ENCODE results near the gene PDZRN4. TPM values are rescaled to one million over a fixed set of nuclear protein-coding genes. Genes with fewer than 3 reads are reported as not detected.

Gene PDZRN4
- total RNA-seq, 2 donors from 2014 or later: 0.89 to 1.6 TPM

- Histone ChIP-seq H3K36me3 (no peaks in the 10 kb centered on the region), H3K9me3 (no peaks in the 10 kb centered on the region), H3K4me1 (no peaks in the 10 kb centered on the region), H3K27ac (no peak overlapping the region), H3K4me3 (no peak overlapping the region), H3K27me3 (no peaks in the 10 kb centered on the region)
- no peak for DNase-seq (ENCODE audit: low spot score)
- no peak for TF ChIP-seq CTCF (IDR thresholded peaks at IDR 0.05)
Measured at GRCh38 chr12:41556176-41556575, 368.1 kb downstream of the PDZRN4 start.

- Histone ChIP-seq H3K4me1 (no peaks in the 10 kb centered on the region), H3K27ac (no peak overlapping the region), H3K4me3 (no peak overlapping the region), H3K27me3 (no peaks in the 10 kb centered on the region), H3K36me3 (no peaks in the 10 kb centered on the region), H3K9me3 (no peaks in the 10 kb centered on the region)
- TF ChIP-seq CTCF (IDR thresholded peaks at IDR 0.05): no peak
- DNase-seq (ENCODE audit: low spot score): no peak
Measured at GRCh38 chr12:41557344-41557743, 369.2 kb downstream of the PDZRN4 start.

GRCh38 chr12:41558671-41559070 lies 370.6 kb downstream of the PDZRN4 start:
- Histone ChIP-seq H3K4me3 (no peak overlapping the region), H3K36me3 (no peaks in the 10 kb centered on the region), H3K27ac (no peak overlapping the region), H3K9me3 (no peaks in the 10 kb centered on the region), H3K27me3 (no peaks in the 10 kb centered on the region), H3K4me1 (no peaks in the 10 kb centered on the region)
- no peak for TF ChIP-seq CTCF (IDR thresholded peaks at IDR 0.05)
- DNase-seq (ENCODE audit: low spot score): no peak

GRCh38 chr12:41563051-41563450 lies 374.9 kb downstream of the PDZRN4 start:
- no peak for DNase-seq (ENCODE audit: low spot score)
- H3K27ac ChIP-seq: no peak overlapping the region
- no peaks in the 10 kb centered on the region for H3K9me3 ChIP-seq
- H3K36me3 ChIP-seq: no peaks in the 10 kb centered on the region
- no peak for TF ChIP-seq CTCF (IDR thresholded peaks at IDR 0.05)
- H3K4me1 ChIP-seq: no peaks in the 10 kb centered on the region
- no peak overlapping the region for H3K4me3 ChIP-seq
- H3K27me3 ChIP-seq: no peaks in the 10 kb centered on the region

GRCh38 chr12:41564816-41565215 lies 376.7 kb downstream of the PDZRN4 start:
- no peak overlapping the region for H3K27ac ChIP-seq
- no peaks in the 10 kb centered on the region for H3K27me3 ChIP-seq
- no peak overlapping the region for H3K4me3 ChIP-seq
- no peaks in the 10 kb centered on the region for H3K36me3 ChIP-seq
- H3K9me3 ChIP-seq: no peaks in the 10 kb centered on the region
- no peak for DNase-seq (ENCODE audit: low spot score)
- TF ChIP-seq CTCF (IDR thresholded peaks at IDR 0.05): no peak
- no peaks in the 10 kb centered on the region for H3K4me1 ChIP-seq

- Histone ChIP-seq H3K27ac (no peak overlapping the region), H3K9me3 (no peaks in the 10 kb centered on the region), H3K4me1 (no peaks in the 10 kb centered on the region), H3K4me3 (no peak overlapping the region), H3K27me3 (no peaks in the 10 kb centered on the region), H3K36me3 (no peaks in the 10 kb centered on the region)
- DNase-seq (ENCODE audit: low spot score): no peak
- TF ChIP-seq CTCF (IDR thresholded peaks at IDR 0.05): no peak
Measured at GRCh38 chr12:41566703-41567102, 378.6 kb downstream of the PDZRN4 start.
